ENCODE data around the gene NR2F1-AS1.
"Not testable (repeated sequence)": the region's sequence is repeated elsewhere in the genome, so short reads cannot be mapped to it uniquely, and the experiment has no call there.

The NR2F1-AS1 gene

DNA sequence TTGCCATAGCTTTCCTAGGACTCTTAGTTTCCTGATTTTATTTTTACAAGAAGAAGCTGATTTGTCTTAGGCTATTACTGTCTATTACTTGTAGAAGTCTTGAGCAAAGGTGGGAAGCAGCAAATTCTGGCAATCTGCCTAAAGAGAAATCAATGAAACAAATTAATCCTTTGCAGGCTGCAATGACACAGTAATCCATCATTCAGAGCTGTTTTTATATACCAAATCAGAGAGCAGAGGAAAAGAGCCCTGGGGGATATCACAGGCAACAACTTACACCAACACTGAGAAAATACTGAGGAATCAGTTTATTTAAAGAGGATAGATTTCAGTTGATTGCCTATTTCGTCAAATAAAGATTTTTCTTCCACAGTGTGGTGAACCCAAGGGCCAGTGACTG, 13.6 kb downstream of the NR2F1-AS1 start:
- Histone ChIP-seq H3K27me3 (ENCODE audit: control insufficient read depth, insufficient read depth, low read length) (peaks cover 5% of the 10 kb centered on the region), H2AFZ (no peak overlapping the region), H3K4me1 (no peaks in the 10 kb centered on the region), H3K79me2 (no peaks in the 10 kb centered on the region), H3K4me2 (ENCODE audit: low read length) (no peak overlapping the region), H3K36me3 (ENCODE audit: control insufficient read depth, insufficient read depth, low read length) (no peaks in the 10 kb centered on the region), H3K9ac (no peak overlapping the region), H3K4me3 (ENCODE audit: low read depth, low read length) (no peak overlapping the region), H3K27ac (no peak overlapping the region), H3K9me3 (ENCODE audit: control insufficient read depth, low read length) (peaks cover 3% of the 10 kb centered on the region)
- TF ChIP-seq, protein P1, sequence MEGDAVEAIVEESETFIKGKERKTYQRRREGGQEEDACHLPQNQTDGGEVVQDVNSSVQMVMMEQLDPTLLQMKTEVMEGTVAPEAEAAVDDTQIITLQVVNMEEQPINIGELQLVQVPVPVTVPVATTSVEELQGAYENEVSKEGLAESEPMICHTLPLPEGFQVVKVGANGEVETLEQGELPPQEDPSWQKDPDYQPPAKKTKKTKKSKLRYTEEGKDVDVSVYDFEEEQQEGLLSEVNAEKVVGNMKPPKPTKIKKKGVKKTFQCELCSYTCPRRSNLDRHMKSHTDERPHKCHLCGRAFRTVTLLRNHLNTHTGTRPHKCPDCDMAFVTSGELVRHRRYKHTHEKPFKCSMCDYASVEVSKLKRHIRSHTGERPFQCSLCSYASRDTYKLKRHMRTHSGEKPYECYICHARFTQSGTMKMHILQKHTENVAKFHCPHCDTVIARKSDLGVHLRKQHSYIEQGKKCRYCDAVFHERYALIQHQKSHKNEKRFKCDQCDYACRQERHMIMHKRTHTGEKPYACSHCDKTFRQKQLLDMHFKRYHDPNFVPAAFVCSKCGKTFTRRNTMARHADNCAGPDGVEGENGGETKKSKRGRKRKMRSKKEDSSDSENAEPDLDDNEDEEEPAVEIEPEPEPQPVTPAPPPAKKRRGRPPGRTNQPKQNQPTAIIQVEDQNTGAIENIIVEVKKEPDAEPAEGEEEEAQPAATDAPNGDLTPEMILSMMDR (IDR thresholded peaks at IDR 0.05): no peak

DNA sequence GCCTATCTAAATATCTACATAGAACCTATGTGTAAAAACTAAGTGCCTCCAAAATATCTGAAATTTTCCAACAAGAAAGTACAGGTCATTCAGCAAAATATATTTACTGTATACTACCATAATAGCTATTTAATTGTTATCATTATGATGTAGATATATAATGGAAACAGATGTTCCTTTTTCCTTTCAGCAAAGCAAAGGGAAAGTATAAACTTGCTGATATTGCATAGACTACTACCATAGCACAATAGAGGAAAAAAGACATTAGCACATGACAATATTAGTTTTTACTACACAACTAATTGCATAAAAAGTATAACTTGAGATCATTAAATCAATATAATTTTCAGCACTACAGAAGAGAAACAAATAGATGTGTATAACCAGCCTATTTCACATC, 14.9 kb downstream of the NR2F1-AS1 start:
- H3K4me2 ChIP-seq (ENCODE audit: low read length): no peak overlapping the region
- H2AFZ ChIP-seq: no peak overlapping the region
- no peaks in the 10 kb centered on the region for H3K4me1 ChIP-seq
- H3K9me3 ChIP-seq (ENCODE audit: control insufficient read depth, low read length): peaks cover 3% of the 10 kb centered on the region
- H3K27ac ChIP-seq: no peak overlapping the region
- no peaks in the 10 kb centered on the region for H3K36me3 ChIP-seq (ENCODE audit: control insufficient read depth, insufficient read depth, low read length)
- H3K27me3 ChIP-seq (ENCODE audit: control insufficient read depth, insufficient read depth, low read length): peaks cover 5% of the 10 kb centered on the region
- H3K9ac ChIP-seq: no peak overlapping the region
- H3K79me2 ChIP-seq: no peaks in the 10 kb centered on the region
- TF ChIP-seq, protein P1 (IDR thresholded peaks at IDR 0.05): no peak
- H3K4me3 ChIP-seq (ENCODE audit: low read depth, low read length): no peak overlapping the region

DNA sequence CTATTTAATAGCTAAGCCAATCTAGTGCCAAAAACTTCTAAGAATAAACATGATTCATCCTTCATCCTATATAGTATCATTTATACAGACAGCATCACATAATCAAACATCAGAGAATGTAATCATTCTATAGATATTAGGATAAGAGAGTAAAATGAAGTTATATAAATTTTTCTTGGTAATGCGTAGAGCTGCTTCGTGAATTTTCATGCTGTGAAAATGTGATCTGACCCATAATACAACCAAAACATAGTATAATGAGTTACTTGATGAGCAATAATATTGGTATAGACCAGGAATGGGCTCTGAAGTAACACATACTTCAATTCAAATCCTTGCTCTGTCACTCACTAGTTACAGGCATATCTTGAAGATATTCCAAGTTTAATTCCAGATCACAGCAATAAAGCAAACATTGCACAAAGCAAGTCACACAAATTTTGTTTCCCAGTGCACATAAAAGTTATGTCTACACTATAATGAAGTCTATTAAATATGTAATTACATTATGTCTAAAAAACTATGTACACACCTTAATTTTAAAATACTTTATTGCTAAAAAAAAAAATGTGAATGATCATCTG, 23.9 kb downstream of the NR2F1-AS1 start:
- TF ChIP-seq, protein P1 (IDR thresholded peaks at IDR 0.05): no peak
- Histone ChIP-seq H3K79me2 (no peaks in the 10 kb centered on the region), H3K4me1 (no peaks in the 10 kb centered on the region), H3K9me3 (ENCODE audit: control insufficient read depth, low read length) (no peaks in the 10 kb centered on the region), H3K27ac (no peak overlapping the region), H3K36me3 (ENCODE audit: control insufficient read depth, insufficient read depth, low read length) (no peaks in the 10 kb centered on the region), H3K9ac (no peak overlapping the region), H2AFZ (no peak overlapping the region), H3K4me2 (ENCODE audit: low read length) (no peak overlapping the region), H3K27me3 (ENCODE audit: control insufficient read depth, insufficient read depth, low read length) (no peaks in the 10 kb centered on the region), H3K4me3 (ENCODE audit: low read depth, low read length) (no peak overlapping the region)

DNA sequence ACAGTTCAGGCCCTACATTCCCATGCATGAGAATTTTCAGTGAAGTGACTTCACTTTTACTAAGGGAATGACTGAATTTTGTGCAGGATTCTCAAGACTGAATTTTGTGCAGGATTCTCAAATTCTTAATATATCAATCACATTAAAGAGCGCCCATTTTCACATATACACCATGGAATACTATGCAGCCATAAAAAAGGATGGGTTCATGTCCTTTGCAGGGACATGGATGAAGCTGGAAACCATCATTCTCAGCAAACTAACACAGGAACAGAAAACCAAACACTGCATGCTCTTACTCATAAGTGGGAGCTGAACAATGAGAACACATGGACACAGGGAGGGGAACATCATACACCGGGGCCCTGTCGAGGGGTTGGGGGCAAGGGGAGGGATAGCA, 31.4 kb downstream of the NR2F1-AS1 start:
- H3K9ac ChIP-seq; H2AFZ ChIP-seq; H3K4me2 ChIP-seq (ENCODE audit: low read length); H3K36me3 ChIP-seq (ENCODE audit: control insufficient read depth, insufficient read depth, low read length); H3K9me3 ChIP-seq (ENCODE audit: control insufficient read depth, low read length); H3K79me2 ChIP-seq; H3K4me3 ChIP-seq (ENCODE audit: low read depth, low read length); H3K27ac ChIP-seq; H3K27me3 ChIP-seq (ENCODE audit: control insufficient read depth, insufficient read depth, low read length); H3K4me1 ChIP-seq: not testable (repeated sequence)

DNA sequence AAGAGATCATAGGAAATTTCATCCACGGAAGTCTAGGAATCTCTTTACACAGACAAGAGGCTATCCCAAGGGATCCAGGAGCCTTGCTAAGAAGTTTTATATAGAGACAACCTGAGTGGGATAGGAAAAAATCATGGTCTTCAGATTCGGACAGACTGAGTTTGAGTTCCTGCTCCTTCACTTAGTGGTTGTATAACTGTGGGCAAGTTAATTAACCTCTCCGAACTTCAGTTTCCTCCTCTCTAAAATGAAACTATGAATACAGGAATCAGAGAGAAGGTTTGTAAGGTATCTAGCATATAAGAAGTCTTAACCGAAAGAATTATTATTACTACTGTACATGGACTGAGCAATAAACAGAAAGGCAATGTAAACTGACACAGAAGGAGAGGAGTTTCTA, 35.1 kb downstream of the NR2F1-AS1 start:
- Histone ChIP-seq H3K9ac (no peak overlapping the region), H3K4me2 (ENCODE audit: low read length) (no peak overlapping the region), H3K27me3 (ENCODE audit: control insufficient read depth, insufficient read depth, low read length) (no peaks in the 10 kb centered on the region), H3K27ac (no peak overlapping the region), H3K4me3 (ENCODE audit: low read depth, low read length) (no peak overlapping the region), H3K9me3 (ENCODE audit: control insufficient read depth, low read length) (no peaks in the 10 kb centered on the region), H3K36me3 (ENCODE audit: control insufficient read depth, insufficient read depth, low read length) (no peaks in the 10 kb centered on the region), H3K4me1 (no peaks in the 10 kb centered on the region), H3K79me2 (no peaks in the 10 kb centered on the region), H2AFZ (no peak overlapping the region)
- TF ChIP-seq, protein P1 (IDR thresholded peaks at IDR 0.05): no peak
